Measurements from ENCODE around the gene NIBAN1.
"Not testable (repeated sequence)": the region's sequence is repeated elsewhere in the genome, so short reads cannot be mapped to it uniquely, and the experiment has no call there.

The NIBAN1 gene

DNA sequence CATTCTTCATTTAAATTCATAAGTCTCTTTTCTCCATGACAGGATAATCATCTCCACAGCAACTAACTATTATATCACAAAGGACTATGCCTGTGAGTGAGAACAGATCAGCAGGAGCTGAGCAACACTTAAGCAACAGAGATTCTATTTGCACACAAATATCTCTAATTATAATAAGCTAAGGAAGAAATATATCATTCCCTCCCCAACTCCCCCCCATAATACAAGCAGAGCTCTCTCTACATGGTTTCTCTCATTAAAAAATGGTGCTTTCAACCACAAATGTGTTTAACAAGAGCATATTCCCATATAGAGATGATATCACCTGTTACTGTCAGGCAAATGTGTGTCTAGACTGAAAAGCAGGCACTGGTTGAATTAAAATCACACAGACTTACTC lies 34.5 kb upstream of the NIBAN1 start:
- TF ChIP-seq, protein P1, sequence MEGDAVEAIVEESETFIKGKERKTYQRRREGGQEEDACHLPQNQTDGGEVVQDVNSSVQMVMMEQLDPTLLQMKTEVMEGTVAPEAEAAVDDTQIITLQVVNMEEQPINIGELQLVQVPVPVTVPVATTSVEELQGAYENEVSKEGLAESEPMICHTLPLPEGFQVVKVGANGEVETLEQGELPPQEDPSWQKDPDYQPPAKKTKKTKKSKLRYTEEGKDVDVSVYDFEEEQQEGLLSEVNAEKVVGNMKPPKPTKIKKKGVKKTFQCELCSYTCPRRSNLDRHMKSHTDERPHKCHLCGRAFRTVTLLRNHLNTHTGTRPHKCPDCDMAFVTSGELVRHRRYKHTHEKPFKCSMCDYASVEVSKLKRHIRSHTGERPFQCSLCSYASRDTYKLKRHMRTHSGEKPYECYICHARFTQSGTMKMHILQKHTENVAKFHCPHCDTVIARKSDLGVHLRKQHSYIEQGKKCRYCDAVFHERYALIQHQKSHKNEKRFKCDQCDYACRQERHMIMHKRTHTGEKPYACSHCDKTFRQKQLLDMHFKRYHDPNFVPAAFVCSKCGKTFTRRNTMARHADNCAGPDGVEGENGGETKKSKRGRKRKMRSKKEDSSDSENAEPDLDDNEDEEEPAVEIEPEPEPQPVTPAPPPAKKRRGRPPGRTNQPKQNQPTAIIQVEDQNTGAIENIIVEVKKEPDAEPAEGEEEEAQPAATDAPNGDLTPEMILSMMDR (IDR thresholded peaks at IDR 0.05; ENCODE audit: insufficient read depth, low read depth, low read length, missing control alignments): no peak
- no peak overlapping the region for H3K4me3 ChIP-seq (ENCODE audit: low read depth, low read length)
- no peak for DNase-seq (ENCODE audit: low read depth)

DNA sequence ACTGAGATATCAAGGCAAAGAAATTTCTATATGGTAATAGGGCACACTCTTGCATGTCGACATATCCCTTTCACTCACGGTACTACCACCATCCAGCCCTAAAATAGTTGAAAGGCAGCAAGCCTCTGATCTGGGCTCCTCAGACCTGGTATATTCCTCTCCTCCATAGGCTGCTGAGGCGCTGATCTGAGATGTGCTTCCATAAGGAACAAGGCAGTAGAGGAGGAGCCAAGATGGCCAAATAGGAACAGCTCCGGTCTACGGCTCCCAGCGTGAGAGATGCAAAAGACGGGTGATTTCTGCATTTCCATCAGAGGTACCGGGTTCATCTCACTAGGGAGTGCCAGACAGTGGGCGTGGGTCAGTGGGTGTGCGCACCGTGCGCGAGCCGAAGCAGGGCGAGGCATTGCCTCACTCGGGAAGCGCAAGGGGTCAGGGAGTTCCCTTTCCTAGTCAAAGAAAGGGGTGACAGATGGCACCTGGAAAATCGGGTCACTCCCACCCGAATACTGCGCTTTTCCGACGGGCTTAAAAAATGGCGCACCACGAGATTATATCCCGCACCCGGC lies 27.1 kb upstream of the NIBAN1 start:
- not testable (repeated sequence) for H3K4me3 ChIP-seq (ENCODE audit: low read depth, low read length); DNase-seq (ENCODE audit: low read depth)

DNA sequence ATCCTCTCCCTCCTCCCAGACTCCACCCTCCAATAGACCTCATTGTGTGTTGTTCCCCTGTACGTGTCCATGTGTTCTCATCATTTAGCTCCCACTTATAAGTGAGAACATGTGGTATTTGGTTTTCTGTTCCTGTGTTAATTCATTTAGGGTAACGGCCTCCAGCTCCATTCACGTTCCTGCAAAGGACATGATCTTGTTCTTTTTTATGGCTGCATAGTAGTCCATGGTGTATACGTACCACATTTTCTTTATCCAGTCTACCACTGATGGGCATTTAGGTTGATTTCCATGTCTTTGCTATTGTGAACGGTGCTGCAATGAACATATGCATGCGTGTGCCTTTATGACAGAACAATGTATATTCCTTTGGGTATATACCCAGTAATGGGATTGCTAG lies 25.7 kb upstream of the NIBAN1 start:
- not testable (repeated sequence) for DNase-seq (ENCODE audit: low read depth); H3K4me3 ChIP-seq (ENCODE audit: low read depth, low read length)

DNA sequence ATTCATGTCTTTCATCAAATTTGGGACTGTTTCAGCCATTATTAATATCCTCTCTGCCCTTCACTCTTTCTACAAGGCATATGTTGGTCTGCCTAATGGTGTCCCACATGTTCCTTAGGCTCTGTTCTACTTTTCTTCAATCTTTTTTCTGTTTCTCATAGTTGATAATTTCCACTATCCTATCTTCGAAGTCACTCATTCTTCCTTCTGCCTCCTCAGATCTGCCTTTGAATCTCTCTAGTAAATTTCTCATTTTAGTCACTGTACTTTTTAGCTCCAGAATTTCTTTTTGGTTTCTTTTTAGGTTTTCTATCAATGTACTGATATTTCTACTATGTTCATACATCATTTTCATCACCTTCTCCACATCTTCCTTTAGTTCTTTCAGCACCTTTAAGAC lies 20.0 kb upstream of the NIBAN1 start:
- H3K4me3 ChIP-seq (ENCODE audit: low read depth, low read length): no peak overlapping the region
- TF ChIP-seq, protein P1 (IDR thresholded peaks at IDR 0.05; ENCODE audit: insufficient read depth, low read depth, low read length, missing control alignments): no peak
- no peak for DNase-seq (ENCODE audit: low read depth)

DNA sequence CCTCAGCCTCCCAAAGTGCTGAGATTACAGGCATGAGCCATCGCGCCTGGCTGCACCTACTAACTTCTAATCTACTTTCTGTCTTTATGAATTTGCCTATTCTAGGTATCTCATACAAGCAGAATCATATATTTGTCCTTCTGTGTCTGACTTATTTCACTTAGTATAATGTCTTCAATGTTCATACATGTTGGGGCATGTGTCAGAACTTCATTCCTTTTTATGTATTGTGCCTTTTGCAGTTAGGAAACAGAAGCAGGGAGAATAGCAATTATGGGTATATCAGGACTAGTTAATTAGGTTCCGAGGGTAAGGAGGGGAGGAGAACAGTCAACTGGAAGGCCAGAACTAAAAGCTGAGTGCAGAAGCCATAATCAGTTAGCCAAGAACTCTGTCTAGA lies 18.0 kb upstream of the NIBAN1 start:
- TF ChIP-seq, protein P1 (IDR thresholded peaks at IDR 0.05; ENCODE audit: insufficient read depth, low read depth, low read length, missing control alignments): no peak
- H3K4me3 ChIP-seq (ENCODE audit: low read depth, low read length): no peak overlapping the region
- DNase-seq (ENCODE audit: low read depth): no peak

DNA sequence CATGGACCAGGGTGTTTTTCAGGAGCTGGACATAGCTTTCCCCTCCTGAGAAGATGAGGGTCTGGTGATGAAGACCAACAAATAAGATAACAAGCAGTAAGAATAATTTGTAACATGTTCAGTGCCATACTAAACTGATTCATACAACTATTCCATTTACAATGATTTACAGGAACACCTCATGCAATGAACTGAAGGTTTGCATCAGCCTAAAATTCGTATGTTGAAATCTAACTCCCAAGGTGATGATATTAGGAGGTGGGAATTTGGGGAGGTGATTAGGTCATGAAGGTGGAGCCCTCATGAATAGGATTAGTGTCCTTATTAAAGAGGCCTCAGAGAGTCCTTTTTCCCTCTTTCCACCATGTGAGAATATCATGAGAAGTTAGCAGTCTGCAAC lies 15.9 kb upstream of the NIBAN1 start:
- H3K4me3 ChIP-seq (ENCODE audit: low read depth, low read length): no peak overlapping the region
- DNase-seq (ENCODE audit: low read depth): no peak
- TF ChIP-seq, protein P1 (IDR thresholded peaks at IDR 0.05; ENCODE audit: insufficient read depth, low read depth, low read length, missing control alignments): no peak

DNA sequence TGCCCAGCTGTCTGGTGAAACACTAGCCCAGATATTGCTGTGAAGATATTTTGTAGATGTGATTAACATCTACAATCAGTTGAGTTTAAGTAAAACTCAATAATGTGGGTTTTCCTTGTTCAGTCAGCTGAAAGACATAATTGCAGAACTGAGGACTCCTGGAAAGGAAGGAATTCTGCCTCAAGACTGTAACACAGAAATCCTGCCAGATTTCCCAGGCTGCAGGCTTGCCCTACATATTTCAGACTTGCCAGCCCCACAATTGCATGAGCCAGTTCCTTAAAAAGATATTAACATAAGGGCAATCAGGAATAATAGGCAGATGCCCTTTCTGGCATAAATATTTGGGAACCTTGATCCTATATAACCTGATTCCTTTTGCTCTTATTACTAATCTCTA lies 14.2 kb upstream of the NIBAN1 start:
- no peak overlapping the region for H3K4me3 ChIP-seq (ENCODE audit: low read depth, low read length)
- no peak for DNase-seq (ENCODE audit: low read depth)
- TF ChIP-seq, protein P1 (IDR thresholded peaks at IDR 0.05; ENCODE audit: insufficient read depth, low read depth, low read length, missing control alignments): no peak

DNA sequence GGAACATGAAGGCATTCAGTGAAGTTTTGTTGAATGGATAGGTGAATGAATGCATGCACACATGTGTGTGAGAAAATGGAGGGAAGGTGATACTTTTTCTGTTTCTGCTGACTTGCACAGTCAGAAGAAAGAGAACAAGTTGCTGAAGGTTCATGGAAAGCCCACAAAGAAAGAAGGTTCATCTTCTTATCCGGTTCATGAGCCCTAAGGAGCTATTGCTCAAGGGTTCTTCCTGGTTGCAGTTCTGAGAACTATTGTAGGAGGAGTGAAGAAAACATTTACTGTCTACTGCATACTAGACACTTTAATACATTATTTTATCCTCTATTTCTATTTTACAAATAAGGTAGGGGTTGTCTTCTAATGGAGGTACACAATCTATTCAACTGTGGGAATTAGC lies 13.4 kb upstream of the NIBAN1 start:
- TF ChIP-seq, protein P1 (IDR thresholded peaks at IDR 0.05; ENCODE audit: insufficient read depth, low read depth, low read length, missing control alignments): no peak
- no peak overlapping the region for H3K4me3 ChIP-seq (ENCODE audit: low read depth, low read length)
- no peak for DNase-seq (ENCODE audit: low read depth)
